ENCODE results near the gene PTPN7. TPM values are rescaled to one million over a fixed set of nuclear protein-coding genes. Genes with fewer than 3 reads are reported as not detected.

PTPN7 gene
- total and polyA plus RNA-seq, 8 donors, result 1.0 to 11.7 (median 1.5) TPM

DNA sequence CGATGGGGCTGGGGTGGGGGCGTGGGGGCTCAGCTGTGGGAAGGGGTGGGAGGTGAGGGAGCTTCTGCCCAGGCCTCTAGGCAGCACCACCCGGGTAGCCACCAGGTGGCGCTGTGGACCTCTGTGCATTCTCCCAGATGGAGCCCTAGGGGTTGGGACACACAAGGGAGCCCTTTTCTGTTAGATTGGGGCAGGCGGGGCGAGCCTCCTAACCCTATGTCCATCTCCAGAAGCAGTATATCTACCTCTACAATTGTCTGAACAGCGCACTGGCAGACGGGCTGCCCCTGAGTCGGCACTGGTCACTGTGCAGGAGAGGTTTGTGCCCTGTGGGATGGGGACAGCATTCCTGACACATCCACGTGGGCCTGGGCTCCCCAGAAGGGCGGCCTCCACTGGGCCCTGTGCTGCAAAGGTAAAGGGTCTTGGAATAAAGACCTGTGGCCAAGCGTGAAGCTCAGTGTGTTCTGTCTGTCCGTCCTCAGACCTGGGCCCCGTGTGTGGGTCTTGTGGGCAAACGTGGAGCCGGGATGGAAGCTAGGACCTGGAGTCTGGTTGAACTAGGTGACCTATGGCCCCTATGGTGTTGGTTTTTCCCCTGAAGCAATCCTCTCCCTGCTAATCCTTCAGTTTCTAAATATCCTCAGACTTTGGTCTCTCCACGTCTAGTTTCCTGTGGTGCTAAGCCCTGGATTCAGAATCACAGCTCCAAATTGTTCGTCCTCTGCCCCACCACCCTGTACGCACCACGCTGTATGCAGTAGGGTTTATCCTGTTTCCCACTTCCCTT lies 28.8 kb upstream of the PTPN7 start:
- H3K9me3 ChIP-seq, result no peaks in the 10 kb centered on the region
- no peak overlapping the region for H3K27ac ChIP-seq
- peaks cover 13 to 47% of the 10 kb centered on the region in 2 donors for H3K27me3 ChIP-seq
- peak; percentile 45 to 95 (median 71) for DNase-seq
- no peak overlapping the region for H3K4me3 ChIP-seq
- peaks cover 0 to 13% of the 10 kb centered on the region in 2 donors for H3K4me1 ChIP-seq
- TF ChIP-seq CTCF (IDR thresholded peaks at IDR 0.05), result peak; percentile 87 to 90
- ATAC-seq, result peak; percentile 60
- intact Hi-C loops (cut with DNase I), result loop anchor here in 1 of 2 donors (5.0 to 10.0 kb wide), 2 partner anchors 128 to 526 kb away; partner anchors contain the start of gene SYT2
- H3K36me3 ChIP-seq, result no peaks in the 10 kb centered on the region

DNA sequence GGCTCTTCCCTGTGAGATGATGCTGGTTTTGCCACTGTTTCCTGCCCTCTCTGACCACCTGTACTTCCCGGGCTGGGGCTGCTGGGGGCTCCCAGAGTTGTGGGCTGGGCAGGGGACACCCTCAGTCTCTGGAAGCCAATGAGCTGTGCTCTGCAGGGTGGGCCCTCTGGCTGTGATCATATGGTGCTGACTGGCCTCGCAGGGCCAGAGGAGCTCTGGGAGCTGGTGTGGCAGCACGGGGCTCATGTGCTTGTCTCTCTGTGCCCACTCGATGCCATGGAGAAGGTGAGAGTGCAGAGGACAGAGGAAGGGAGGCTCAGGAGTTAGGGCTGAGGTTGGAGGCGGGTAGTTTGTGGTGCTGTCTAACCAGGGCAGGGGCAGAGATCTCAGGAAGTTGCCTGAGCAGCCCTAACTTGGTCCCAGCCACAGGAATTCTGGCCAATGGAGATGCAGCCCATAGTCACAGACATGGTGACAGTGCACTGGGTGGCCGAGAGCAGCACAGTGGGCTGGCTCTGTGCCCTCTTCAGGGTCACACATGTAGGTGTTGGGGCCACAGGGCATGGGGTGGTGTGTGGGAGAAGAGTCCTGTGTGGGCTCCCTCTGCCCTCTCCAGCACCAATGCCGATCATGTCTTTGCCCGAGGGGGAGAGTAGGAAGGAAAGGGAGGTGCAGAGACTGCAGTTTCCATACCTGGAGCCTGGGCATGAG lies 27.4 kb upstream of the PTPN7 start:
- Histone ChIP-seq H3K27me3 (peaks cover under 1 to 33% of the 10 kb centered on the region in 2 donors), H3K4me1 (peaks cover 0 to 3% of the 10 kb centered on the region in 2 donors), H3K4me3 (no peak overlapping the region), H3K36me3 (no peaks in the 10 kb centered on the region), H3K9me3 (no peaks in the 10 kb centered on the region), H3K27ac (no peak overlapping the region)
- intact Hi-C loops (cut with DNase I), result loop anchor here in 1 of 2 donors (5.0 to 10.0 kb wide), 2 partner anchors 129 to 527 kb away; partner anchors contain the start of gene SYT2
- no peak for DNase-seq
- ATAC-seq, result no peak
- no peak for TF ChIP-seq CTCF (IDR thresholded peaks at IDR 0.05)

GRCh38 chr1:202187041-202187671 lies 26.8 kb upstream of the PTPN7 start:
- intact Hi-C loops (cut with DNase I), result loop anchor here in 1 of 2 donors (5.0 to 10.0 kb wide), 2 partner anchors 130 to 528 kb away; partner anchors contain the start of gene SYT2
- H3K9me3 ChIP-seq, result no peaks in the 10 kb centered on the region
- TF ChIP-seq CTCF (IDR thresholded peaks at IDR 0.05), result no peak
- H3K4me3 ChIP-seq, result no peak overlapping the region
- no peaks in the 10 kb centered on the region for H3K36me3 ChIP-seq
- peak in 1 of 4 donors; percentile 34 for DNase-seq
- no peaks in the 10 kb centered on the region for H3K4me1 ChIP-seq
- peak; percentile 76 for ATAC-seq
- peaks cover 0 to 26% of the 10 kb centered on the region in 2 donors for H3K27me3 ChIP-seq
- no peak overlapping the region for H3K27ac ChIP-seq

DNA sequence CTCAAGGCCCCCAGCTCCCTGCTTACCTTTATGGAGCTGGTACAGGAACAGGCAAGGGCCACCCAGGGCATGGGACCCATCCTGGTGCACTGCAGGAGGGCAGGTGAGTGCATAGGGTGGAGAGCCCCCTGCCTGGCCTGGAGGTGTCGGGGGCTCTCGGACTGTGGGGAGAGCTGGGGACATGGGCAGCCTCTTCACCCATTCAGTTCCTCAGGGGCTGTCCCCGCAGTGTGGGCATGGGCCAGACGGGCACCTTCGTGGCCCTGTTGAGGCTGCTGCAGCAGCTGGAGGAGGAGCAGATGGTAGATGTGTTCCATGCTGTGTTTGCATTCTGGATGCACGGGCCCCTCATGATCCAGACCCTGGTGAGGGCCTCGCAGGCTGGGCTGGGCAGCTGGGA lies 25.9 kb upstream of the PTPN7 start:
- no peak overlapping the region for H3K4me3 ChIP-seq
- TF ChIP-seq CTCF (IDR thresholded peaks at IDR 0.05), result no peak
- H3K9me3 ChIP-seq, result no peaks in the 10 kb centered on the region
- DNase-seq (no peak), ATAC-seq (no peak)
- H3K27me3 ChIP-seq, result peaks cover 0 to 25% of the 10 kb centered on the region in 2 donors
- intact Hi-C loops (cut with DNase I), result loop anchor here in 1 of 2 donors (5.0 to 10.0 kb wide), 2 partner anchors 131 to 528 kb away; partner anchors contain the start of gene SYT2
- no peak overlapping the region for H3K27ac ChIP-seq
- no peaks in the 10 kb centered on the region for H3K36me3 ChIP-seq
- H3K4me1 ChIP-seq, result no peaks in the 10 kb centered on the region
